GM21423 (cell line): Measurements from ENCODE around the gene TERF2IP.

Experiments
- ATAC-seq: cut with Tn5 transposase; IDR thresholded peaks from one replicate; pipeline ENCODE4 v1.9.1; 2021; ENCODE audit warnings: mild to moderate bottlenecking, moderate library complexity; ENCODE audit not compliant: unreplicated experiment

TERF2IP gene

GRCh38 chr16:75632857-75633256 is 14.7 kb upstream of the TERF2IP start:
- no peak for ATAC-seq

GRCh38 chr16:75635036-75635435 is 12.5 kb upstream of the TERF2IP start:
- no peak for ATAC-seq

- no peak for ATAC-seq
Observed at GRCh38 chr16:75640598-75640997, 7.0 kb upstream of the TERF2IP start.

- ATAC-seq, result no peak
Observed at GRCh38 chr16:75644240-75645012, 3.1 kb upstream of the TERF2IP start.

- ATAC-seq, result peak; percentile 17
Observed at GRCh38 chr16:75647112-75647491, 471 bp upstream of the TERF2IP start.

GRCh38 chr16:75648265-75649076 is 898 bp downstream of the TERF2IP start:
- peak; percentile 35 for ATAC-seq

GRCh38 chr16:75653922-75654321 is 6.3 kb downstream of the TERF2IP start:
- no peak for ATAC-seq

GRCh38 chr16:75658175-75658574 is 10.6 kb downstream of the TERF2IP start:
- no peak for ATAC-seq

GRCh38 chr16:75660321-75660720 is 12.7 kb downstream of the TERF2IP start:
- no peak for ATAC-seq

- no peak for ATAC-seq
Observed at GRCh38 chr16:75660726-75661302, 13.2 kb downstream of the TERF2IP start.

- ATAC-seq, result no peak
Observed at GRCh38 chr16:75667503-75667902, 19.9 kb downstream of the TERF2IP start.

GRCh38 chr16:75676909-75677308 is 29.3 kb downstream of the TERF2IP start, which contains the start of gene CPHXL2:
CPHXL2 (minus strand) TSS chr16:75677009; CDS start chr16:75676999, 10 bp downstream.
- ATAC-seq, result no peak

- ATAC-seq, result no peak
Observed at GRCh38 chr16:75679366-75679765, 31.8 kb downstream of the TERF2IP start.

- ATAC-seq, result no peak
Observed at GRCh38 chr16:75682308-75682707, 34.7 kb downstream of the TERF2IP start.

GRCh38 chr16:75687361-75687760 is 39.8 kb downstream of the TERF2IP start:
- ATAC-seq, result no peak

- ATAC-seq, result no peak
Observed at GRCh38 chr16:75695708-75696107, 48.1 kb downstream of the TERF2IP start.

GRCh38 chr16:75697571-75697970 is 50.0 kb downstream of the TERF2IP start:
- no peak for ATAC-seq

GRCh38 chr16:75701361-75701760 is 53.8 kb downstream of the TERF2IP start, which contains the start of gene DUXB:
DUXB (minus strand) TSS chr16:75701461; CDS start chr16:75701418, 43 bp downstream.
- ATAC-seq, result no peak

GRCh38 chr16:75702242-75702641 is 54.7 kb downstream of the TERF2IP start:
- no peak for ATAC-seq

- no peak for ATAC-seq
Observed at GRCh38 chr16:75703306-75703705, 55.7 kb downstream of the TERF2IP start.
